Measurements from ENCODE around the gene LMO1.

DNA sequence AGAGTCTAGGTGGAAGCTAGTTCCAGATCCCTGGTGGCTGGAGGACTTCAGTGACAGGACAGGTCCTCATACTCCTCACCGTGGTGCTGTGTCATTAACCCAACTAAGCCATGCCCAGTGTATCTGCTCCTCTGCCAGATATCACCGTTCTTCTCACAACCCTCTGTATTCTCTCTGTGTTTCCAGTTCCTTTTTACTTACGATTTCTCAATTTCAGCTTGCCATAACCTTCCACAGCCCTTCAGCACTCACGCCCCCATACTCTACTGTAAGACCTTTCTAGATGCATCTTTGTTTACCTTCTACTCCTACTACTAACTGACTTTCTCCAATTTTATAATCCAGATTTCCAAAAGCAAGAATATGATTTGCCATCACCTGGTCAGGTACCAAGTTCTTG lies 68.7 kb downstream of the LMO1 start:
- TF ChIP-seq POLR2A (IDR thresholded peaks at IDR 0.05; ENCODE audit: control extremely low read depth in 1 of 2, low read depth in 2 of 2, low read length in 2 of 2) (no peak), CEBPB (IDR thresholded peaks at IDR 0.05; ENCODE audit: low read depth, low read length) (no peak), EZH2 (IDR thresholded peaks at IDR 0.05; ENCODE audit: low read depth, low read length, severe bottlenecking) (no peak), TAF1 (IDR thresholded peaks at IDR 0.05; ENCODE audit: low read depth, low read length) (no peak), TCF12 (IDR thresholded peaks at IDR 0.05; ENCODE audit: low read depth, low read length) (no peak), RBBP5 (IDR thresholded peaks at IDR 0.05; ENCODE audit: borderline replicate concordance, low read depth, low read length) (no peak)
- TF ChIP-seq, protein P1, sequence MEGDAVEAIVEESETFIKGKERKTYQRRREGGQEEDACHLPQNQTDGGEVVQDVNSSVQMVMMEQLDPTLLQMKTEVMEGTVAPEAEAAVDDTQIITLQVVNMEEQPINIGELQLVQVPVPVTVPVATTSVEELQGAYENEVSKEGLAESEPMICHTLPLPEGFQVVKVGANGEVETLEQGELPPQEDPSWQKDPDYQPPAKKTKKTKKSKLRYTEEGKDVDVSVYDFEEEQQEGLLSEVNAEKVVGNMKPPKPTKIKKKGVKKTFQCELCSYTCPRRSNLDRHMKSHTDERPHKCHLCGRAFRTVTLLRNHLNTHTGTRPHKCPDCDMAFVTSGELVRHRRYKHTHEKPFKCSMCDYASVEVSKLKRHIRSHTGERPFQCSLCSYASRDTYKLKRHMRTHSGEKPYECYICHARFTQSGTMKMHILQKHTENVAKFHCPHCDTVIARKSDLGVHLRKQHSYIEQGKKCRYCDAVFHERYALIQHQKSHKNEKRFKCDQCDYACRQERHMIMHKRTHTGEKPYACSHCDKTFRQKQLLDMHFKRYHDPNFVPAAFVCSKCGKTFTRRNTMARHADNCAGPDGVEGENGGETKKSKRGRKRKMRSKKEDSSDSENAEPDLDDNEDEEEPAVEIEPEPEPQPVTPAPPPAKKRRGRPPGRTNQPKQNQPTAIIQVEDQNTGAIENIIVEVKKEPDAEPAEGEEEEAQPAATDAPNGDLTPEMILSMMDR (IDR thresholded peaks at IDR 0.05; ENCODE audit: control extremely low read depth in 1 of 3, insufficient read depth in 1 of 3, low read depth in 1 of 3, low read length in 3 of 3) = no peak
- TF ChIP-seq, protein P2, sequence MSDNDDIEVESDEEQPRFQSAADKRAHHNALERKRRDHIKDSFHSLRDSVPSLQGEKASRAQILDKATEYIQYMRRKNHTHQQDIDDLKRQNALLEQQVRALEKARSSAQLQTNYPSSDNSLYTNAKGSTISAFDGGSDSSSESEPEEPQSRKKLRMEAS (IDR thresholded peaks at IDR 0.05) = no peak
